ENCODE measurements around the gene MAPT. TPM values are rescaled to one million over a fixed set of nuclear protein-coding genes. Genes with fewer than 3 reads are reported as not detected.

Gene MAPT
- total and polyA plus RNA-seq, 2 of the 13 experiments (the other 11 are each of a cell fraction or from before 2014, with no cell fraction given), result 2.1 to 2.8 TPM

- peak; percentile 91 for TF ChIP-seq HMGXB3 (CRISPR knock-in tag; IDR thresholded peaks at IDR 0.05; ENCODE audit: borderline replicate concordance)
- TF ChIP-seq ZNF546 (CRISPR knock-in tag; conservative IDR thresholded peaks at IDR 0.05), result no peak
- peak; percentile 79; the same call in 1 of the 2 replicates for TF ChIP-seq BATF2 (CRISPR knock-in tag; IDR thresholded peaks at IDR 0.05)
- TF ChIP-seq RXRB (CRISPR knock-in tag; IDR thresholded peaks at IDR 0.05; ENCODE audit: borderline replicate concordance), result peak; percentile 97
- peak; percentile 44; the same call in 1 of the 2 replicates for TF ChIP-seq KLF6 (CRISPR knock-in tag; IDR thresholded peaks at IDR 0.05)
- no peak for TF ChIP-seq ARID3A (IDR thresholded peaks at IDR 0.05; ENCODE audit: low read depth, low read length)
- no peak for TF ChIP-seq GTF3A (CRISPR knock-in tag; conservative IDR thresholded peaks at IDR 0.05)
- TF ChIP-seq GATAD1 (CRISPR knock-in tag; IDR thresholded peaks at IDR 0.05), result peak; percentile 71
- TF ChIP-seq CAMTA2 (CRISPR knock-in tag; IDR thresholded peaks at IDR 0.05; ENCODE audit: borderline replicate concordance), result 0 out of 2 replicates have a peak, but pooled peaks have one; percentile 22
- peak; percentile 48 for TF ChIP-seq RAD21 (CRISPR knock-in tag; IDR thresholded peaks at IDR 0.05)
- no peak for TF ChIP-seq NPAS2 (CRISPR knock-in tag; IDR thresholded peaks at IDR 0.05; ENCODE audit: borderline replicate concordance)
- peak; percentile 85 for TF ChIP-seq KAT8 (CRISPR knock-in tag; IDR thresholded peaks at IDR 0.05)
- TF ChIP-seq CCDC6 (CRISPR knock-in tag; IDR thresholded peaks at IDR 0.05), result peak; percentile 78; the same call in 1 of the 2 replicates
- TF ChIP-seq ZSCAN31 (CRISPR knock-in tag; IDR thresholded peaks at IDR 0.05; ENCODE audit: low read depth), result peak; percentile 75; the same call in 1 of the 2 replicates
- no peak for TF ChIP-seq ZNF530 (CRISPR knock-in tag; IDR thresholded peaks at IDR 0.05; ENCODE audit: low read depth)
- peak; percentile 56 to 59; a peak in 3 of 4 replicates for TF ChIP-seq POLR2A (IDR thresholded peaks at IDR 0.05; ENCODE audit: insufficient read depth in 1 of 2, low read depth in 2 of 2, low read length in 2 of 2)
- TF ChIP-seq ZNF513 (CRISPR knock-in tag; conservative IDR thresholded peaks at IDR 0.05), result no peak
- peak; percentile 66; the same call in 1 of the 2 replicates for TF ChIP-seq FOXK2 (IDR thresholded peaks at IDR 0.05)
- TF ChIP-seq RFXANK (CRISPR knock-in tag; IDR thresholded peaks at IDR 0.05), result no peak
- peak; percentile 55; the same call in 1 of the 2 replicates for TF ChIP-seq ZNF816 (CRISPR knock-in tag; IDR thresholded peaks at IDR 0.05; ENCODE audit: borderline replicate concordance)
- peak; percentile 98 for TF ChIP-seq ESRRA (CRISPR knock-in tag; IDR thresholded peaks at IDR 0.05; ENCODE audit: low read depth)
- no peak for TF ChIP-seq SIN3B (IDR thresholded peaks at IDR 0.05; ENCODE audit: low read length)
- TF ChIP-seq FOSL1 (CRISPR knock-in tag; IDR thresholded peaks at IDR 0.05; ENCODE audit: borderline replicate concordance), result no peak
Observed at GRCh38 chr17:45935710-45936509, 41.6 kb downstream of the MAPT start (continued).

All from HepG2 (cell line).